GM19395 (cell line): ENCODE measurements around the gene ATG2A.

Experiments used
- ATAC-seq: cut with Tn5 transposase; IDR thresholded peaks from one replicate; pipeline ENCODE4 v1.9.1; 2021; ENCODE audit warnings: mild to moderate bottlenecking, moderate library complexity; ENCODE audit not compliant: unreplicated experiment

Gene ATG2A

DNA sequence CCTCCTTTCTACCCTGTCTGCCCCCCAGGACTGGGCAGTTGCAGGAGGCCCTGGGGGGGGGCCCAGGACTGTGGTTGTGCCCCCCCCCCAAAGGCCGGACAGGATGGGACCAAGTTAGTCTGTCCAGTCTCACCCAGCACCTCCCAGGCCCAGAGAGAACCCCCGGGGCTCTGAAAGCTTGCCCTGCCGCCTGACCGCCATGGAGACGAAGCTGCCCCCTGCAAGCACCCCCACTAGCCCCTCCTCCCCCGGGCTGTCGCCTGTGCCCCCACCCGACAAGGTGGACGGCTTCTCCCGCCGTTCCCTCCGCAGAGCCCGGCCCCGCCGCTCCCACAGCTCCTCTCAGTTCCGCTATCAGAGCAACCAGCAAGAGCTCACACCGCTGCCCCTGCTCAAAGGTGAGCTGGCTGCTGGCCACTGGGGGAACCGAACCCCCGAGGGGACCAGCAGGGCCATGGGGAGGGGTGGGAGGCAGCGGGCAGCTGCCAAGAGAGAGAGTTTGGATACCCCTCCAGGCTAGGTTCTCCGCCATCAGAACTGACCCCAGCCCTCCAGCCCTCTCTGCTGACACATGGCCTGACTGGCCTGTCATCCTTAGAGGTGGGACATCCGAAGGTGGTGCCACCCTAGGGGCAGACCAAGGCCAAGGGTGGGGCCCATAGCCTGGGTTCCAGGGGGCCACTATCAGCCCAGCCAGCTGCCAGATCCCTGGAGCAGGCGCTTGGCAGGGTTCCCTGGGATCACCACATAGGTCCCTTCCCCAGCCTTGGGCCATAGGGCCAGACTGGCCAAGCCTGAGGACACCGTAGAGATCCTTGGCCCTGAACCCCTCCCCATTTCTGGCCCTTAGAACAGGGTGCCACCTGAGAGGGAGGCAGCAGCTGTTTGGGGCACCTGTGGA is 8.8 kb upstream of the ATG2A start:
- ATAC-seq, result no peak

DNA sequence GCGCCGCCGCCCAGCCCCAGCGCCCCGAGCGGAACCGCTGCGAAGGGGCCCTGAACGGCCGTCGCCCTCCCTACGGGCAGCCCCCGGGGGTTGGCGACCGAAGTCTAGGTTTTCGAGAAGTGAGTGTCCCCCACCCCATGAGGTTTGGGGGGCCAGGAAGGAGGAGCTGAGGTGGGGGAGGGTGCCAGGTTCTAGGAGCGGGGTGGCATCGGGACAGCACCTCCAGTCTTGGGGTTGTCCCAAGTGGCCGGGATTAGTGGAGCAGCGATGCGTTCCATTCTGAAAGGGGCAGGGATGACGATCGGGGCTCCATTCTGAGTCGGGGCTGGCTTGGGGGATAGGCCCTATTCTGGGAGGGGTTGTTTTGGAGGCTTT is 7.9 kb upstream of the ATG2A start:
- no peak for ATAC-seq

DNA sequence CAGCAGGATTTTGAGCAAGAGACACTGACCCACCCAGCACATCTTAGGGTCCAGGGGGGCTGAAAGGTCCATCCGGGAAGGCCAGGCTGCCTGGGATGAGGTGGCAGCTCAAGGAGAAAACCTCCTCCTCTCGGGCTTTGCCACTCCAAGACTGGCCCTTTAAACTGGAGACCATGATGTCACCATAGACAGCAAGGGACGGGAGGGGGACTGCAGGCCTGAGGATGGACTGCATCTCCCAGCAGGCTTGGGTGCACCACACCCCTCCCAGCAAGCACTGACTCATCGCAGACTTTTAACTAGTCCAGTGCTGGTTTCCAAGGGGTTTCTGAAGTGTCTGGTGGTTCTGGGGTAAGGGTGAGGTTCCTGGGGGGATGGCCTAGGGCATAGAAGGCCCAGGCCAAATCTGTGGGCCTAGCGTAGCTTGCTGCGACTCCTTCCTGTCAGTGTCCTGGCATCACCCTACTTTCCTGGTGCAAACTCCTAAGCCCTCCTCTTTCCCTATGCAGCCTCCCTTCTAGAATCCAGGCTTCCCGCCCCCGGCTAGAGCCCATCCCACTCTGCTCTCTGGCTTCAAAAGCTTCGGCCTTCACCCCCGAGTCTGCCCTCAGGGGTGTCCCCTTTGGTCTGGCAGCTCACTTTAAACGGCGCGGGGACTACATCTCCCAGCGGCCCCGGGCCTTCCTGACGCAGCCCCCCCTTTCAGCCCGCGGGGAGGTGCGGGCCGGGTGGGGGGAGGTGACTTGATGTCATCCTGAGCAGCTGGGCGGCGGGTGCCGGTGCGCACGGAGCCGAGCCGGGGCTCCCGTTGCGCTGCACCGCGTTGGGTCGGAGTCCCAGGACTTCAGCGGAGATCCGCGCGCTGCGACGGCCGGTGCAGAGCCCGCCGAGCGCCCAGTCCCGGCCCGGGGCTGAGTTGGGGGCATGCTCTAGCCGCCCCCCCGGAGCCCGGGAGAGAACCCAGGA is 7.2 kb upstream of the ATG2A start, which contains the start of gene PPP2R5B:
TSS of gene PPP2R5B (plus strand) at position 746 of the 966 bp plus-strand sequence. CDS start 1,046 bp downstream, outside the sequence.
- peak; percentile 85 for ATAC-seq

DNA sequence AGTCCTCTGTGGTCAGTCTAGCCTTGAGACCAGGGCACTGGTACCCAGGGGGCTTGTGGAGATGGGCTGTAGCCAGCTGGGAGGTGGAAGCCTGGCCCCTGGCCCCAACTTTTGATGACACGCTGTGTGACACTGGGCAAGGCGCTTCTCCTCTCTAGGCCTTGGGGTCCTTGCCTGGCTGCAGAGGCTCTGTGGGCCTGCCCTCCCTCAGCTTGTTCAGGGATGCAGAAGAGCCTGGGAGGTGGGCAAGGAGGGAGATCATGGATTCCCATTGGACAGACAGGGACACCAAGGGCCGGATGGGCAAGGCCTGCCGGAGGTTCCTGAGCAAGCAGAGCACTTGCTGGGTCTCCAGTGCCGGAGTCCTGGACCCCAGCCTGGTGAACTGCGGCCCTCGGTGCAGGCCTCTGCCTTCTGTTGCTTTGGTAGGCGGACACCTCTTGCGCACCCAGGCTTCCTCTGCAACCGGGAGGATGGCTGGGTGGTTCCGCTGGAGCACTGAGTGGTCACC is 6.2 kb upstream of the ATG2A start:
- no peak for ATAC-seq

DNA sequence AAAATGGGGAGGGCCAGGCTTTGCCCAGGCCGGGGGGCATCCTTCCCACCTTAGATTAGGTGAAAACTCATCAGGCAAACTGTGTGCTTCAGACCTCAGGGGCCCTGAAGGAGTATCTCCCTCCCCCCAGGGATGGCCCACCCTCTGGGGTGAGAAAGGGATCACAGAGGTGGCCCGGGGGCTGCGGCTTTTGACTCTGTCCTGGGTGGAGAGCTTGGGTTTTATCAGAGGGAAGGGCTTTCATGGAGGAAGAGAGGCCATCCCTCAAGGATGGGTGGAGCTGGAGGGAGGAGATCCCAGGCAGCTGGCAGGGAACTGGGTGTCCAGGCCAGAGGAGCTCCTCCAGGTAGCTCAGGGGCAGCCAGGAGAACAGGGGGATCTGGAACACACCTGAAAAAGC is 4.4 kb upstream of the ATG2A start:
- no peak for ATAC-seq

DNA sequence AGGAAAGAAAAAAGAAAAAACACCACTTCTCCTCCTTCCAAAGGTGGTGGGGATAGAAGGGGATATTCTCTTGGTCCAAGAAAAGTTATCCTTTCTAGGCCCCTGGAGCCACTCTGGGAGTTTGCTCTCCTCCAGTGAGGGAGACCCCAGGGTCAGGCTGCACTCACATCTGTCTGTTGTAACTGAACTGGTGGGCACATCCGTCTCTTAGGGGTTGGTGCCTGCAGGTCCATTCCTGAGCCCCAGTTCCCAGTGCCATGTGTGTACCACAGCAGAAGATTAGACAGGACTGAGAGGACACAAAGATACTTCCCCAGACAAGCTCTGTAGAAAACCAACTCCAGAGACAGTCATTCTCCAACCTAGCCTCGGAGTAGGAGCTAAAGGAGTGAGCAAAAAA is 3.1 kb upstream of the ATG2A start:
- no peak for ATAC-seq

DNA sequence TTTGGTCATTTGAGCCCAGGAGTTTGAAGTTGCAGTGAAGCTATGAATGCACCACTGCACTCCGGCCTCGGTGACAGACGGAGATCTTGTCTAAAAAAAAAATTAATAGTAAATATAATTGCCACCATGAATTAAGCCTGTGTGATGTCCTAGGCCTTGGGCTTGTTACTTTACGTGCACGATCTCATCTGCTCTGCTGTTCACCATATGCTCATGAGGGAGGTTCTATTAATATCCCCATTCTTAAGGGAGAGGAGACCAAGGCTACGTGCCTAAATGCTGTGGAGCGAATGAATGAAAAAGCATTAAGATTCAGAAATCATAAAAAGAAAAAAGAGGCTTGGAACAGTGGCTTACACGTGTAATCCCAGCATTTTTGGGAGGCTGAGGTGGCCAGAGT is 2.6 kb upstream of the ATG2A start:
- ATAC-seq, result no peak

DNA sequence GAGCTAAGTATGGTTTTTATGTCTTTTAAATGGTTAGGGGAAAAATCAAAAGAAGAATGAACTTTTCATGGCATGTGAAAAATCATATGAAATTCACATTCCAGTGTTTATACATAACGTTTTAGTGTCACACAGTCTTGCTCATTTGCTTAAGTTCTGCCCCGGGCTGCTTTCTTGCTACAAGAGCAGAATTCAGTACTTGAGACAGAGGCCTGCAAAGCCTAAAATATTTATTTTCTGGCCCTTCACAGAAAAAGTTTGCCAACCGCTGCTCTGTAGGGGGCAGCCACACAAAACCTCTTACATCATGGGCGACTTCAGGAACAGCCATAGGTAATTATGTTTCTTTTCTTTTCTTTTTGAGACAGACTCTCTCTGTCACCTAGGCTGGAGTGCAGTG is 1.0 kb upstream of the ATG2A start:
- ATAC-seq, result no peak

DNA sequence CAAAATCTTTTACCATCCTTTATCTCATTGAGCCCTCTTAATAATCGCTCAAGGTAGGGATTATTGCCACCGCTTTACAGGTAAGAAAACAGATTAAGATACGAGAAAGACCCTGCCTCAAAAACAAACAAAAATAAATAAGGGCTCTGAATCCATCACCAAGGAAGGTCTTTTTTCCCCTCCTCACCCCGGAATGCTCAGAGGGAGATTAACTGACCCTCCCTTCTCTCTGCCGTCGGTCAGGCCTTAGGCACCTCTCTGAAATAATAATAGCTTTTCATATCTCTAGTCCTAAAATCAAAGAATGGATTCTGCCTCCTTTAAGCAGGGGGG is 620 bp upstream of the ATG2A start:
- no peak for ATAC-seq

DNA sequence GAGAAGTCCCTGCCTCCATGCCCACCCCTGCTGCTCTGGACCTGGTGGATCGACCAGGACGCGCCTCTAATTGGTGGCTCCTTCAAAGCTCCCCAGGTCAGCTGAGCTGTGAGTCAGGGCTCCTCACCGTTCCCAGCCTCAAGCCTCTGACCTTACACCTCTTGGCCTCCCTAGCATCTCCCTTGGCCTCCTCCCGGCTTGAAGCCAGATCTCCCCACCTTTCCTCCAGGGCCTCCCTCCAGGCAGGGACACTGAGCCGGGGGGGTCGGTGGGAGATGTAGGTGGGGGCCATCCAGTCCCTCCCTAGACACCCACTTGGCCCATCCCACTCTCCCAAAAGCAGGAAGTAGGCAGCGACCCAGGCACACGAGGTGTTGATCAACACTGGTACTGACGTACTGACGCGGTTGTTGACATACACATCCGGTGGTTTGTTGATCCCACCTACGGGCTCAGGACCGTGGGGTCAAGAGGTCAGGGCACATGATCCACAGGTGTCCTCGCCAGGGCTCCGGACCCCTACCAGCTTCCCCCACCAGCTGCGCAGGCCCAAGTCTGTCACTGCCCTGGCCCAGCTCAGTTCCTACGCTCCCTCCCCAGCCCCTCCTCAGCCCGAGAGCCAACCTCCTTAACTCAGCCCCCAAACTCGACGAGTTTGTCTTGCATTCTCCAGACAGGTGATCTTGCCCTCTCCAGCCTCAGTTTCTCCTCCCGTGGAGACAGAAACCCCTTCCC is 802 bp downstream of the ATG2A start:
- no peak for ATAC-seq

DNA sequence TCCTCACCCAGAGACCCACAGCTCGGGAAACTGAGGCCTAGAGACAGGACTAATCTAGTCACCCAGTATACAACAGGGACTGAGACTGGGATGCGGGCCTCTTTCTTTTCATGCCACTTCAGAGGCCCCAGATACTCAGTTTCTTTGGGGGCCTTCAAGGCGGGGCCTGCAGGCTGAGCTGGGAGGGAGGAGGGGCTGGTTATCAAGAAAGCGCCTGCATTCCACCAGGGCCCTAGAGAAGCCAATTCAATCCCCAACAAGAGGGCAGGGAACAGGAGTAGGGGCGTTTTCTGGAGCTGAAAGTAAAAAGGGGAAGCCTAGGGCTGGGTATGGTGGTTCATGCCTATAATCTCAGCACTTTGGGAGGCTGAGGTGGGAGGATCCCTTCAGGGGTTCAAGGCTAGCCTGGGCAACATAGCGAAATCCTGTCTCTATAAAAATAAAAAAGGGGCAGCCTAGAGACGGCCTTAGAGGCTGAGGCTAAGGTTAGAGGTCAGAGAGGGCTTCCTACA is 1.6 kb downstream of the ATG2A start:
- no peak for ATAC-seq

DNA sequence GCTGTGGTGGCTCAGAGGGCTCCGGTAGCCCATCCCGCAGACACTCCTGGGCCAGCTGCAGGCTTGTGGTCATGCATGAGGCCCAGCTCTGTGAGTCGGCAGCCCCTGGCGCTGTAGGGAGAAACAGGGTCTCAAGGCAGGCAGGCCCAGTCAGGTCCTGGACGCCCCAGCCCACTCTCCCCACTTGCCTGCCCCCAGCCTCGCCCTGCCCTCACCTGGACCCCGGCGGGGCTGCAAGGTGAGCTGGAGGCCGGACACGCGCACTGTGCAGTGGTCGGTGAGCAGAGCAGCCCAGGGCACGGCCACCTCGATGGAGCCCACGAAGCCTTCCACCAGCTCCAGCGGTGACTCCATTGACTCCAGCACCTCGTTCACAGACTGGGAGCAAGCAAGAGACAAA is 2.9 kb downstream of the ATG2A start:
- no peak for ATAC-seq

DNA sequence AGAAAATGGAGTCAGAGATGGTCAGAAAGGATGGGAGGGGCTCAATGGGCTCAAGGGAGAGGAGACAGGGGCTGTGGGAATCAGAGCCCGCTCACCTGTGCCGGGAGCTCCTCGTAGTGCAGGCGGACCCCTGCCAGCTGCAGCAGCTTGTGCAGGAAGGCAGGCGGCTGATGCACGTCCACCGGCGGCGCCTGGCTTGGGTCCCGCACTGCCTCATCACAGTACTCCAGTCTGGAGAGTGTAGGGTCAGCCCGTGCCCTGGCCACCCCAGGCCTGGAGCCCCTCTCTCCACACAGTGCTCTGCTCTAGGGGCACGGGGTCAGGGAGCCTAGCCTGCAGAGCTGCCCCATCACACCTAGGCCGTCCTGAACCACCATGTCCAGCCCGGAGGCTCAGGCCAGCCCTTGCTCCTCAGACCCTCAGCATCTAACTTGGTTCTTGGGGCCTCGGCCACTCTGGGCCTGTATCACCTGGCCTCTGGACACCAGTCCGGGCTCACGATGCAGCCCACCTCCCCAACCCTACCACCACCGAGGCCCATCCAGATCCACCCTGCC is 3.8 kb downstream of the ATG2A start:
- no peak for ATAC-seq

DNA sequence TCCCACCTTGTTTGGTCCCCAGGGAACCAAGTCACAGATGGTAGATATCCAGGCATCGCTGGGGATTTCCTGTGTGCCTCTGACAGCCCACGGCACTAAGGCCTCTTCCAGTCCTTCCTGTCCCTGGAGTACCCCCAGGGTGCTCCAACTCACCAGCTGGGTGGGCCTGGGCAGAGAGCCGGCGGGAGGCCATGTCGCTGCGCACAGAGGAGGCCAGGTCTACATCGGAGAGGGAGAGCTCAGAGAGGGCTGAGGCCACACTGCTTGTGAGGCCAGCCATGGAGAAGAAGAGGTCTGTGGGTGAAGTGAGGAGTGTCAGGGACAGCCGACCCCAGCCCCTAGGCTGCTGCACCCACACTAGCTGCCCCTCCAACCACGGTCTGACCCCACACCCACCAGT is 5.3 kb downstream of the ATG2A start:
- no peak for ATAC-seq

DNA sequence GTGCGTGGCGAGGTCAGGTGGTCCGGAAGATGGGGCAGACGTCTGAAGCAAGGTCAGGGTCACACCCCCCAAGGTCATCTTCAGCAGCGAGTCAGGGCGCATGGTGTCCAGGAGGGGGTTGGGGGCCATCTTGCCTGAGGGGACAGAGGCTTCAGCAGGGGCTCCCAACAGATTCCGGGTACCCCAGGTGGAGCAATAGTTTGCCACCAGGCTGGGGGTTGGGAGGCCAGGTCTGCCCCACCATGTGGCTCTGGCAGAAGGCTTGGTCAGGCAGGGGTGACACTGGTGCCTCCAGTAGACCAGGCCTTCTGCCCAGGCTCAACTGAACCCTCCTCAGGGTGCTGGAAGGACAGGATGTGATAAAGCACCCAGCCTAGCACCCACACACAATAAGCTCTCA is 5.9 kb downstream of the ATG2A start:
- no peak for ATAC-seq

DNA sequence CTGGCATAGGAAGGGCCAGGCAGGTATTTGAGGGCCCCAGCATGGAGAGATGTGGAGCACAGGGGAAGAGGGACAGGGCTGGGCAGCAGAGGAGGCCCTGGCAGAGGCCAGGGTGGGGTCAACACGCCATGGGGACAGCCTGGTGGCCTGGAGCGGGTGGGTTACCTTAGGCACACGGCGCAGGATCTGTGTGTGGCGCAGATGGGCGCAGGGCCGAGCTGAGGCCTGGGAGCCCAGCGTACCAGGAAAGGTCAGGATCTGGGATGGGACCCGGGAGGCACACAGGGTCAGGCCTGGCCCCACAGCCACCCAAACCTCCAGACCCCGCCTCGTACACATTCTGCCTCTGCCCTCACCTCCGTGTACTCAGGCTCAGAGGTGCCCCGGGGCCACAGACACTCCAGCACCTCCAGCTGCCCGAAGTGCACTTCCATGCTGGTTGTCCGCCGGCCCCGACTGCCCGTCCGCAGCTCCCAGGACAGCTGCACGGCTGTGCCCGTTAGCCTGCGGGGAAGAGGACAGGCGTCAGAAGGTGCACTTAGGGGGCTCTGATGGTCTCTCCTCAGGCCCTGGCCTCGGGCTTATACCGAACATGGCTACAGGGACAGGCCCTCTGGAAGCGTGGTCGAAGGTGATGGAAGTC is 6.4 kb downstream of the ATG2A start:
- no peak for ATAC-seq

DNA sequence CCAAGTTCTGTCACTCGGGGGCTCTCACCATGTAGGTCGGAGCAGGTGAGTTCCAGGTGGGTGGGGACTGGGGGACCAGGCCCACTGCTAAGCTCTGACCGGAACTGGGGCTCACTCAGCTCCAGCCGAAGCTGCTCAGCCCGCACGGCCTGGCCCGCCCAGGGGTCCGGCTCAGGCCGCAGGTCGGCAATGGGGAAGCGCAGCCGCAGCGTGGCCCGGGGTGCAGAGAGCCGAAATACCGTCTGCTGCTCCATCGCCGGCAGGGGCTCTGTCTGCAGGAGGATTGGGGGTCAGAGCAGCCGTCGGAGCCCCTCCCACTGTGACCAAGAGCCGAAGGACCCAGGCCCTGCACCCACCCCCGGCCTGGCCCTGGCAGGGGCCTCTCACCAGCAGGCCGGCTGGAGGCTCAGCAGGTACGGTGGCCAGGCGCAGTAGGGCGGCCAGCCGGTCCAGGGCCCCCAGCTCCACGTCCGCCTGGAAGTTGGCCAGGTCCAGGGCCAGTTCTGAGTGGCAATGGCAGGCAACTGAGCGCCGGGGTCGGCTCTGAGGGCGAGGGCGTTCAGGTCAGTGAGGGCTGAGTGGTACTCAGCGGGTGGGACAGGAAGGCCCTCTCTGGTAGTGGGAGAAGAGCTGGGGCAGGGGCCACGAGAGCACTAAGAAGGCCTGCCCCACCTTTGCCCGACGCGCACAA is 7.2 kb downstream of the ATG2A start:
- ATAC-seq, result no peak

DNA sequence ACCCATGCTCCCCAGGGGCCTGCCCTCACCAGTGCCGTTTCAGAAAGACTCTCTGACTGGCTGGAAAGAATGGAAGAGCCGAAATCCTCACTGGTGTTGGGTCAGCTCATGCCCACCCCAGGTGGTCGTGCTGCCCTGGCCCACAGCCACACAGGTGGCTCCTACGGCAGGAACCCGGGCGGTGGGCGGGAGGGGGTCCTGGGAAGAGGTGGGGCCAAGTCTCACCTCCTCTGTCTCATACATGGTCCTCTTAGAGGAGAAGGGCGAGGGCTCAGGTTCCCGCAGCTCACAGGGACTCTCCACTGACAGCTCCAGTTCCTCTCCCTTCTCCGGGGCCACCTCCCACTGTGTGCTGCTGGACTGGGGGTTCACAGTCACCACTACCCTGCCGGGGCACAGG is 8.2 kb downstream of the ATG2A start:
- ATAC-seq, result no peak

DNA sequence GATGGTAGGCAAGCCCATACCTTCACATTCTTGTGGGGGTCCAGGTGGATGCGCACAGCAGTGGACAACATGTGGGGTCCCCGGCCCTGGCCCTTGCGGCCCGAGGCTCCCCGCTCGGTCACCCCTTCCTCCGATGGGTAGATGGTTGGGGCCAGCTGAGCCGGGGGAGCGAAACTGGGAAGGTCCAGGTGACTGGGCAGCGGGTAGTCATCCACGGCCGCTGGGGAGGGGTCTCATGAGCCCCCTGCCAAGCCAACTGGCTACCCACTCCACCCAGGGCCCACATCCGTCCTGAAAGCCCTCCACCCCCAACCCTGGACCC is 10.7 kb downstream of the ATG2A start:
- ATAC-seq, result no peak
